T-helper 9 cell (primary cell): Measurements from ENCODE around the gene NPY4R2.
"Not testable (repeated sequence)": the region's sequence is repeated elsewhere in the genome, so short reads cannot be mapped to it uniquely, and the experiment has no call there.

Experiments used
- DNase-seq: peaks from one replicate; pipeline ENCODE4 v3.0.0-alpha.2; 2020

The NPY4R2 gene

DNA sequence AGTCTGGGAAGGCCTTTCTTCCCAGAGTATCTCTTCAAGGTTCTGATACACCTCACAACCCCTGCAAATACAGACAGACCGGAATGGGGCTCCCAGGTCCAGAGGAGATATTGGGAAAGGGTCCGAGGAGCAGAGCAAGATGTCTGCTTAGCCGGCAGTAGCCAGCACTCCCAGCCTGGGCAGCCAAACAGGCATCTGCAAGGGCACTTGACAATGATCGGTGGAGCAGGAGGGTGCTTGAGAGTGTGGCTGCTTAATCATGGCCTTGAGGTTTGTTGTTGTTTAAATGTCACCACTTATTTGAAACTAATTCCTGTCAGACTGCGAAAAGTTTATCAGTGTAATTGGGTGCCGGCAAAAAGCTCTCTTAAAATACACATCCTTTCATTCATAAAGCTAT, 15.0 kb downstream of the NPY4R2 start:
- not testable (repeated sequence) for DNase-seq

DNA sequence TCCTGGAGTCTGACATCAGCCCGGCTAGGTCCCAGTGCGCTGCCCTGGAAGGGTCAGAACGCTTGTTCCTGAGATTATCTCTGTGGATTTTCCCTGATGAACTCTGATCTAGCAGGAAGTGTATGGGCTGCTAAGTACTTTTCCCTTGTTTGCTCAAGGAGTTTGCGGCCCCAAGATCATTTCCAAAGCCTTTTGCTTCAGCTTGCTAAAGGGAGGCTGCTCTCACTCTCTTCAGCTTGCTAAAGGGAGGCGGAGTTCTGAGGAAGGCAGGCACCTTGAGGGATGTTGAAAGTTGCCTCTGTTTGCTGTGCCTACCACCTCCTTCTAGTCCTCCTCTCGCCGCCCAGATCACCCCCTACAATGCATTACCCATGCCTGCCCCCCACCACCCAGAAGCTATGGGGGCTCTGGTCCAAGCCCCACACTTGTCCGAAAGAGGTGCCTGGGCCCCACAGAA, 18.3 kb downstream of the NPY4R2 start:
- DNase-seq = not testable (repeated sequence)

DNA sequence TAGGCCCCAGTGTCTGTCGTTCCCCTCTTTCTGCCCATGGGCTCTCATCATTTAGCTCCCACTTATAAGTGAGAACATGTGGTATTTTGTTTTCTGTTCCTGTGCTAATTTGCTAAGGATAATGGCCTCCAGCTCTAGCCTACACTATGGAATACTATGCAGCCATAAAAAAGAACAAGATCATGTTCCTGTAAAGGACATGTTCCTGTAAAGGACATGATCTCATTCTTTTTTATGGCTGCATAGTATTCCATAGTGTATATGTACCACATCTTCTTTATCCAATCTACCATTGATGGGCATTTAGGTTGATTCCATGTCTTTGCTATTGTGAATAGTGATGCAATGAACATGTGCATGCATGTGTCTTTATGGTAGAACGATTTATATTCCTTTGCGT, 19.2 kb downstream of the NPY4R2 start:
- not testable (repeated sequence) for DNase-seq

DNA sequence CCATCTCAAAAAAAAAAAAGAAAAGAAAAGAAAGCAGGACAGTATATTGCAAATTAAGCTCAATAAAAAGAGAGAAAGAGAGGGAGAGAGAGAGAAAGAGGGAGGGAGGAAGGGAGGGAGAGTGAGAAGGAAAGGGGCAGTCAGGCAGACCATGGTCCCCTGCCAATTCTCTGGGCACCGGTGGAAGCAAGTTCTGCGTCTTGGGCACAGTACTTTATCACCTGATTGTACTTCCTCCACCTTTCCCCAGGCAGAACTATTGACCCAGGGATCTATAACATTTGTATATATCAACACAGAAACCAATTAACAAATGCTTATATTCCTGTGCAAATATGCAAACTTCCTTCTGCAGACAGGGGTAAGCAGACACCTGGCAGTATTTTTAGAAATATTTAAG, 22.4 kb downstream of the NPY4R2 start:
- not testable (repeated sequence) for DNase-seq

DNA sequence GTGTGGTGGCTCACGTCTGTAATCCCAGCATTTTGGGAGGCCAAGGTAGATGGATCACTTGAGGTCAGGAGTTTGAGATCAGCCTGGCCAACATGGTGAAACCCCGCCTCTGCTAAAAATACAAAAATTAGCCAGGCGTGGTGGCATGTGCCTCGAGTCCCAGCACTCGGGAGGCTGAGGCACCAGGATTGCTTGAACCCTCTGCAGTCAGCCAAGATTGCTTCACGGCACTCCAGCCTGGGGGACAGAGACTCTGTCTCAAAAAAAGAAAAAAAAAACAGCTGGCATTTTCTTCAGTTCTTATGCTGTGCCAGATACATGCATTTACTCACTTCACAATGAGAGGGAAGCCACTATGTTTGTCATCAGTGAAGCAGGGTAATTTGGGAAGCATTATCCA, 22.9 kb downstream of the NPY4R2 start:
- not testable (repeated sequence) for DNase-seq

DNA sequence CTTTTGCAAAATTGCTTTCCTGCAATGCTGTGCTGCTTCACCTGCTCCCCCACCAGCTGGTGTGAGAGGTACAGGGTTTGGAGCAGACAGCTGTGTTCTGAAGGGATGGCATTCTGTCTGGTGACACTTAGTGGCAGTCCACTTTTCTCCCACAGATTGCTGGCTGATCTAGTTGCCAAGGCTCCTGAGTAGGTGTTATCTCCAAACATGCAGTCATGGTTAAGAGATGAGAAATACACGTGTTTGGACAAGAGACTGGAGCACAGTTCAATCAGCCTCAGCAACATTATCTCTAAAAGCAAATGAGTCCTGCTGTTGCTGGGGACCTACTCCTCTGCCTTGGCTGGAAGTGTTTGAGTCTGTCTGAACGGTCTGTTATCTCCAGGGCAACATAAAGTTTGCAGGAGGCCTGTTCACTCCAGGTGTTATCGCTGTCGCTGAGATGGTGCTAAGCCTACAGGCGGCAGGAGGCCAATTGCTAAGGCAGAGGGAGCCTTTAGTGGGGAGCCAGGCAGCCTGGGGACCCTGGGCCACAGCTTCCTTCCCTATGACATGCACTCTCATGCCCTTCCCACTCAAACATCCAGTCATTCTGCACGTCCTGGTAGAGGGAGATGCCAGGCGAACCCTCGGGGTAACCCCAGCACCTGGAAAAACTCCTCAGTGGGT, 24.0 kb downstream of the NPY4R2 start:
- not testable (repeated sequence) for DNase-seq

GRCh38 chr10:47943328-47943727, 24.9 kb downstream of the NPY4R2 start:
- not testable (repeated sequence) for DNase-seq

DNA sequence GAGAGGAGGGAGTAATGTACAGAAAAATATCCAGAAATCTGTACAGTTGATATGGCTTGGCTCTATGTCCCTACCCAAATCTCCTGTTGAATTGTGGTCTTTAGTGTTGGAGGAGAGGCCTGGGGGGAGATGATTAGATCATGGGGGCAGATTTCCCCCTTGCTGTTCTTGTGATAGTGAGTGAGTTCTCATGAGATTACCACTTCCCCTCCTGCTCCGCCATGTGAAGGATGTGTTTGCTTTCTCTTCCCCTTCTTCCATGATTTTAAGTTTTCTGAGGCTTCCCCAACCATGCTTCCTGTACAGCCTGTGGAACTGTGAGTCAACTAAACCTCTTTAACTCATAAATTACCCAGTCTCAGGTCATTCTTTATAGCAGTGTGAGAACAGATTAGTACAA, 29.0 kb downstream of the NPY4R2 start:
- DNase-seq = not testable (repeated sequence)

GRCh38 chr10:47957158-47957557, 38.7 kb downstream of the NPY4R2 start:
- not testable (repeated sequence) for DNase-seq

GRCh38 chr10:47959677-47960076, 41.2 kb downstream of the NPY4R2 start:
- DNase-seq = not testable (repeated sequence)

- DNase-seq = not testable (repeated sequence)
Observed at GRCh38 chr10:47960699-47961098, 42.2 kb downstream of the NPY4R2 start.

GRCh38 chr10:47962785-47963184, 44.3 kb downstream of the NPY4R2 start:
- DNase-seq = not testable (repeated sequence)

DNA sequence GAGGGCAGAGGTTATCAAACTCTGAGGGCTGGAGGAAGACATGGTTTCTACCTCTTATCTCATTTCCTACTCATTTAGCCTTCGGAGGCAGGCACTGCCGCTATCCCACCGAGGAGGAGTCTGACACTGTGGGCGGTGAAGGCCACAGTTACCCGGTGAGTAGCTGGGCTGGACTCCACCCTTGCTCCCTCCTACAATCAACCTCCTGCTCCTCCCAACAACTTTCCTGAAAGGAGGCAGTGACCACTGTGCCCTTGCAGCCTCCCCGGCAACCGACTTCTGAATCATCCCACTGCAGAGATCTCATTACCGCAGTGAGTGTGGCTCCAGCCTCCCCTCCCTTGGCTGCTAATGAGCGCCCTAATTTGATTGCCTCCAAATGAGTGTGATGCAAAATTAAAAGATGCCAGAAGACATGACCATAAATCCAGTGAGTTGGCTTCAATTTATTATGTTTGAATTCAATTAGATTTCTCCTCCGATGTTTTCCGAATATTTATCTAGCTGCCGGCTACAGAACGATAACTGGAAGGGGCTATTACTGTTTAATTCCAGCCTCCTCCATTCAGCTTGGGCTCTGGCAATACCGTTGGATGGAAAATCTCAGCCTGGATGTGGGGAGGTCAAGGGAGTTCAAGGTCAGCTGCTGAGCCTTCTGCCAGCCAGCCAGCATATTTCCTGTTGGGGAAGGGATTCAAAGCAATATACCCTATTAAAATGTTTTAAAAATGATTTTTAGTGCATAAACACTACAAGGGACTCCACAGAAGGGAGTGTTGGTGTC, 46.0 kb downstream of the NPY4R2 start:
- not testable (repeated sequence) for DNase-seq

DNA sequence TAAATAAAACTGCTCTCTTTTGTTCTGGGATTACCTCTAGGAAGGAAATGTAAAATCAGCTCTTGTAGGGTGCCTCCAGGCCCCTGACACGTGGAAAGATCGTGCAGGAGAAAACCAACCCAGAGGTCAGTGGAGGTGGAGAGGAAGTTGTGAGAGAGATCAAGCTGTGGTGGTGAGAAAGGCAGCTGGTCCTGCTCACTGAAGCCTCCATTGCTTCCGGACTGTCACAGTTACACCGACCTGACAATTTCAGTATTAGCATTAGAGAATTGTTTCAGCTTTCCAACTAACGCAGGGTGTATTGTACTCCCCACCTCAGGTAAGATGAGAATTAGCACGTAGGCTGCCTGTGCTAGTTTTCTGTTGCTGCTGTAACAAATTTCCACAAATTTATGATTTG, 50.5 kb downstream of the NPY4R2 start:
- not testable (repeated sequence) for DNase-seq

DNA sequence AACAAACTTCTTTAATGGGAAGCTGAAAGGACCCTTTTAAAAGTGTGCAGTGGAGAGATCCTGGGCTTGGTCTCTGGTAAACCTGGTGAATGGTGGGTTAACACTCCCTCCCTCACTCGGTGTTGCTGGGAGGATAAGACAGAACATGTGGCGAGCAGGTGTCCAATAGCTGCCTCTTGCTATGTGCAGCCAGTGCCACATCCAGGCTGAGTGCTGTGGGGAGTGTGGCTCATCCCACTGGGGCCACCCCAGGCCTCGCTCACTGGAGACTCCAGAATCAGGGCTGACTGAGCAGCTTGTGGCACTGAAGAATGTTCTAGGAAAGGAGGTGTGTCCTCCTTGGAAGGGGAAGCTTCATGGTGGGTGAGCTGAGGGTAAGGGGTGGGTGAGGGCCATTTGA, 51.6 kb downstream of the NPY4R2 start:
- not testable (repeated sequence) for DNase-seq

DNA sequence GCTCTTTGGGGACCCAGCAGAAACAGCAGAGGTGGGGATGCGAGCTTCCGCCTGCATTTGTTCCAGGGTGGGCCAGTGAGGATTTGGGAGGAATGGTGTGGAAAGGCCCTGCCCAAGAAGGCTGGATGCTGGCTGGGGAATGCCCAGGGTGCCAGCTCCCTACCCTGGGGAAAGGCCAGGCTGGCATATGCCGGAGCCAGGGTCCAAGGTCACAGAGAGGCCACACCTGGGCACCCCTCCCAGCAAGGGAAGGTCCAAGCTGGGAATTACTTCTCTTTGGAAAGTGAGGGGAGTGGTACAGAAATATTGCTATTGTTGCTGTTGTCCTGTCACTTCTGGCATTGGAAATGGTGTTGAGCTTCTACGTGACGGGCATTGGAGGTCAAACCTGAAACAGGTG, 53.1 kb downstream of the NPY4R2 start:
- not testable (repeated sequence) for DNase-seq

- not testable (repeated sequence) for DNase-seq
Observed at GRCh38 chr10:47972077-47972476, 53.6 kb downstream of the NPY4R2 start.
